Epithelial cell of umbilical artery (primary cell): Measurements from ENCODE around the gene CEP63. TPM values are rescaled to one million over a fixed set of nuclear protein-coding genes. Genes with fewer than 3 reads are reported as not detected.

Experiments used
- total RNA-seq: library from RNA; depleted of rRNA; stranded (reverse); fragments of >200 nt; gene quantifications from 2 replicates; pipeline ENCODE4 v1.2.3, GENCODE V29; 2014

Gene CEP63
- 12.8 and 14.6 TPM in 2 replicates for total RNA-seq

GRCh38 chr3:134485718-134486576 is at the start of gene CEP63, which contains the start of gene ANAPC13:
TSS of gene CEP63 (plus strand) at chr3:134486057. CDS start at chr3:134495321, 9,264 bp downstream.
TSS of gene ANAPC13 (minus strand) at chr3:134485985. CDS start at chr3:134482904, 3,081 bp downstream.

Other genes starting within 250 kb of the CEP63 start
- gene RYK, start 235.2 kb upstream of the CEP63 start, total RNA-seq: 81.0 and 86.1 TPM in 2 replicates
- gene AMOTL2, start 111.6 kb upstream of the CEP63 start, total RNA-seq: 79.0 and 119 TPM in 2 replicates
- gene ANAPC13, start 72 bp upstream of the CEP63 start, total RNA-seq: 71.5 and 101 TPM in 2 replicates
- not detected in 2 replicates for gene KY, start 165.0 kb downstream of the CEP63 start, total RNA-seq